Fibroblast of skin of left biceps (primary cell): ENCODE results near the gene MAN1C1.

ENCODE experiments used
- DNase-seq, 2 experiments: peaks; one replicate each; pipeline ENCODE4 v3.0.0-alpha.2; 2013; ENCODE audit warnings: low read depth in 2 of 2

Gene MAN1C1

GRCh38 chr1:25614501-25615171 lies 2.0 kb upstream of the MAN1C1 start:
- DNase-seq: no peak

- DNase-seq: no peak
Measured at GRCh38 chr1:25615172-25615541, 1.4 kb upstream of the MAN1C1 start.

DNA sequence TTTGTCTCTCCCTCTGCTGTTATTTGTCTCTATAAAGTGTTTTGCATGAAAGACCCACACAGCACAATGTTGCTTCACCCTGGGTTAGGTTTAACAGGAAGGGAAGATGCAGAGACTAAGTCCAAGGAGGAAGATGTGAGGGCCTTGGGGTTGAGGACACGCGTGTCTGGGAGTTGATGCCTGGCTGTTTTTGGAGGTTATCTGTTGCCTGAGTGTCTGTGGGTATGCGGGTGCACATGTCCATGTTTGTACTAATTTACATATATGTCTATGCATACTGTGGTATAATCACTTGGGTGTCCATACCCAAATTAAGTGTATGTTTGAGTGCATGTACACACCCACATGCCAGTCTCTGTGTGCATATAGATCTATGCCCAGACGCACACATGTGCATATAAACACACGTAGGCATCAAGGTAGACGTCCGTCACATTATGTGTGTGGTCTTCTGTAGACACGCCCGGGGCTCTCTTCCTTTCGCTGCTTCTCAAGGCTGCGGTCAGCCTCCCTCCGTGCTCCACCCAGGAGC lies 962 bp upstream of the MAN1C1 start:
- DNase-seq: no peak

- no peak for DNase-seq
Measured at GRCh38 chr1:25616987-25617624, 515 bp downstream of the MAN1C1 start.

DNA sequence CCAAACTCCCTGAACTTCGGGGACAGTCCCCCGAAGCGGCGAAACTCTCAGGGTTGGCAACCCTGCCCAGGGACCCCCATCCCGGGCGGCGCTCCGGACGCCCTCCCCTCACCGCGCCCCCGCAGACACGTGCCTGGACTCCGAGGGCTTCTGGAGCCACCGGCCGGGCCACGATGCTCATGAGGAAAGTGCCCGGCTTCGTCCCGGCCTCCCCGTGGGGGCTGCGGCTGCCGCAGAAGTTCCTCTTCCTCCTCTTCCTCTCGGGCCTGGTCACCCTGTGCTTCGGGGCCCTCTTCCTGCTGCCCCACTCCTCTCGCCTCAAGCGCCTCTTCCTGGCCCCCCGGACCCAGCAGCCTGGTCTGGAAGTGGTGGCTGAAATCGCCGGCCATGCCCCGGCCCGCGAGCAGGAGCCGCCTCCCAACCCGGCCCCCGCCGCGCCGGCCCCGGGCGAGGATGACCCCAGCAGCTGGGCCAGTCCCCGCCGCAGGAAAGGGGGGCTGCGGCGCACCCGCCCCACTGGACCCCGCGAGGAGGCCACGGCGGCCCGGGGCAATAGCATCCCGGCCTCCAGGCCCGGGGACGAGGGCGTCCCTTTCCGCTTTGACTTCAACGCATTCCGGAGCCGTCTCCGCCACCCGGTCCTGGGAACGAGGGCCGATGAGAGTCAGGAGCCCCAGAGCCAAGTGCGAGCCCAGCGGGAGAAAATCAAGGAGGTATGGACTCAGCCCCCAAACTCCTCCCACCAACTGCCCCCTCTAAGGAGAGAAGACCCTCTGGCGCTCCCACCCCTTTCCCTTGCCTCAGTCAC lies 1.2 kb downstream of the MAN1C1 start:
- DNase-seq: no peak

GRCh38 chr1:25618433-25618808 lies 1.8 kb downstream of the MAN1C1 start:
- DNase-seq: no peak

DNA sequence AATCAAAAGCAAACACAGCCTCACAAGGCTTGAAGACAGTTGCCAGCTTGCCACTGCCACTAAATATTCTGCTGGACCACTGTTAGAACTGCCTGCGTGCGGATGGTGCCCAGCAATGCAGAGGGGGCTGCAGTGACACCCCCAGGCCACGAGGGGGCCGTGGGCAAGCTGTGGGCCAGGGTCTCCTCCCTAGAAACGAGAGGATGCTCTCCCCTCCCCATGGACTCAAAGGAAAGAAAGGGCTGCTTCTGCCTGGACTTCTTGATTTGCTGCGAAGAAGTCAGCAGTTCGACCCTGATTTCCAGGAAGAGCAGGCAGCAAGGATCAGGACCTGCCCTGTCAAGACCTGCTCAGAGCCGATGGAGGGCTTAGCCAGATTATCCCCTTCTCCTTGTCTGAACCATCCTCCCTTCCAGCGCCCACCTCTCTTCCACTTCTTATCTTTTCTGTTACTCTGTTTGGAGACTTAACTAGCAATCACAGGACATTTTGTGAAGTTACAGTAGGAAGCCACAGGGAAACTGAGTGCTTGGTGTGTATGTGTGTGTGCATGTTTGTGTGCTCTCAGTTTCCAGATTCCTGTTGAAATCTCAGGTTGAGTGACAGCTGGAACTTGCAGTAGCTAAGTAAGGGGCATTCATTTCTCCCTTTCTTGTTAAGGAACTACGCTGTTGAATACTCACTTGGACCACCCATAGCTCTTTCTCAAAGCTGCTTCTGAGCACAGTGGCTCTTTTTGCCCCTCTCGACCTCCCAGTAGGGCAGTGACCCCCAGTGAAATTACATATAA lies 2.7 kb downstream of the MAN1C1 start:
- DNase-seq: no peak

GRCh38 chr1:25620211-25620610 lies 3.6 kb downstream of the MAN1C1 start:
- DNase-seq: no peak

- no peak for DNase-seq
Measured at GRCh38 chr1:25620701-25621350, 4.2 kb downstream of the MAN1C1 start.

DNA sequence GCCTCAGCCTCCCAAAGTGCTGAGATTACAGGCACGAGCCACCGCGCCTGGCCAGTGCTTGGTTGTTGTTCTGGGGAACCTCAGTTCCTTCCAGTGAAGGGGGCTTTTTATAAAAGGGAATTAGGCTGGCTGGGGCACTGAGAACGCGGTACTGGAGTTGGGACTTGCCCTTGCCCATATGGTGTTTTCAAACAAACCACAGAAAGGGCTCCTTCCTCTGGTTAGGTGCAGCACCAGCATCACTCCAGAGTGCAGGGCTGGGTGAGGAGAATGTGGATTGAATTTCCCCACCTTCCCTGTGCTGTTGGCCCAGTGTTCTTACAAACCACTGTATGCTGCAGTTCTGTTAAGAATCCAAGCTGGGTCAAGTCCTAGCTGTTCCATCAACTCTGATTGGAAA lies 5.3 kb downstream of the MAN1C1 start:
- DNase-seq: no peak

DNA sequence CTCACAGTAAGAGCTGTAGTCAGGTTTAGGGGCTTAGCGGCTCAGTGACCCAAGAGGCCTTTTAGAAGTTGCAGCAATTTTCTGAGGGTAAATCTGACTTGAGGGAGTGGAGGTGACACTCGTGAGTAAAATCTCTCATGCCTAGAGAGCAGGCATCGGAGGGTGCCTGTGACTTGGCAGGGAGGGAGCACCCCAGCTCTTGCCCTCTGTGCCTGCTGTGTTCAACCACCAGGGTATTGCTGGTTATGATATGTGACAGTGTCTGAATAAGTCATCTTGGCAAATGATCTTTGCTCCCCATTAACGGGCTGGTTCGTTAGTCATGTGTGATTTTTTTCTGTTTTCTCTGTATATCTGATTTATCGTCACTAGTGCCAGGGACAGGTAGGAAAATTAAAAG lies 5.9 kb downstream of the MAN1C1 start:
- no peak for DNase-seq

DNA sequence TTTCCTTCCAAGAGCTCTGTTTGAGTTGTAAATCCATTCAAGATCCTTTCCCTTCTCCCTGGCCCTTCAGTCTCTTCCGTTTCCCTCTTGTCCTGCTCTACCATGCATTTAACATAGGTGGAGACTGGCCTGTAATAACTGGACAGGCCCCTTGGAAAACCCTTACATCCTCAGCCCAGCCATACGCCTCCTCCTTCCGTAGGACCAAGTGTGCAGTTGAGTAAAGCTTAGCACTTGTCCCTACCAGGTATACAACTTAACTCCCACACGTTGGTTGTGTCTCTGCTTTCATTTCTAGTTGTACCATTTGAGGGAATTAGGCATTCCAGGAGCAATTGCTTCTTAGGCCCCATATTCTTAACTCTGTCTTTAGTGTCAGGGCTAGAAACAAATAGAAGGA lies 6.4 kb downstream of the MAN1C1 start:
- DNase-seq: no peak

DNA sequence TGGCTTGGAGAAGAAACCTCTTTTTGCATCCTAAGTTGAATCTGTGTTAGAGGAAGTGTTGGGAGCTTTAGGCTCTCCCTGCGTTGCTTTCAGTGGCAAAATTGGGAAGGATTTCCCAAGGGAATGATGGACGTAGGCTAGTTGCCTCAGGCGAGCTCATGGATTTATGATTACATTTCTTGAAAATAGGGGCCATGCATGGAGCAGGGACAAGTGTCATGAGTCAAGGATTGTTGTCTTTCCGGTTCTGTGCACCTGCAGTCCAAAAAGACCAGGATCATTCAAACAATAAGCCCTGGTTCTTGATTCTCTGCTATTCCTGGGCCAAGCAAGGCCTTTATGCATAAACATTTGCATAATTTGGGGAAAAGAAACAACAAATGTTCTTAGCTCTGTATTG lies 7.1 kb downstream of the MAN1C1 start:
- DNase-seq: no peak

- DNase-seq: no peak
Measured at GRCh38 chr1:25624156-25624555, 7.6 kb downstream of the MAN1C1 start.

GRCh38 chr1:25624604-25625003 lies 8.0 kb downstream of the MAN1C1 start:
- DNase-seq: no peak

- no peak for DNase-seq
Measured at GRCh38 chr1:25626018-25626417, 9.4 kb downstream of the MAN1C1 start.

- DNase-seq: no peak
Measured at GRCh38 chr1:25628741-25629421, 12.3 kb downstream of the MAN1C1 start.

DNA sequence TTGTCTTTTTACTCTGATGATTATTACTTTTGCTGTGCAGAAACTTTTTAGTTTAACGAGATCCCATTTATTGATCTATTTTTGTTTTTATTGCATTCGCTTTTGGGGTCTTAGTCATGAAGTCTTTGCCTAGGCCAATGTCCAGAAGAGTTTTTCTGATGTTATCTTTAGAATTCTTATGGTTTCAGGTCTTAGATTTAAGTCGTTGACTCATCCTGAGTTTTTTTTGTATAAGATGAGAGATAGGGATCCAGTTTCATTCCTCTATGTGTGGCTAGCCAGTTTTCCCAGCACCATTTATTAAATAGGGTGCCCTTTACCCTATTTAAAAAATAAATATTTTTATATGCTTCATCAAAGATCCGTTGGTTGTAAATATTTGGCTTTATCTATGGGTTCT lies 13.2 kb downstream of the MAN1C1 start:
- no peak for DNase-seq

GRCh38 chr1:25631750-25632485 lies 15.3 kb downstream of the MAN1C1 start:
- DNase-seq: no peak

DNA sequence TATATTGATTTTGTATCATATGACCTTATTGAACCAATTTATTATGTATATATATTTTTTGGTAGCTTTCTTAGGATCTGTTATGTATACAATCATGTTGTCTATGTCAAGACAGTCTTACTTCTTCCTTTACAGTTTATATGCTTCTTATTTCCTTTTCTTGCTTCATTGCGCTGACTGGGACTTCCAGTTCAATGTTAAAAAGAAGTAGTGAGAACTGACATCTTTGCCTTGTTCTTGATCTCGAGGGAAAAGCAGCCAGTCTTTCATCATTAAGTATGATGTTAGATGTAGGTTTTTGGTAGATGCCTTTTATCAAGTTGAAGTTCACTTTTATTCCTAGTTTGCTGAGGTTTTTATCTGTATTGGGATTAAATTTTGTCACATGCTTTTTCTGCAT lies 17.5 kb downstream of the MAN1C1 start:
- DNase-seq: no peak
